Ishikawa (cell line): Measurements from ENCODE around the gene MRM2.

Experiments
- CEBPB ChIP-seq: IDR thresholded peaks from 2 replicates; pipeline ENCODE4 v1.6.1; 2012
- CREB1 ChIP-seq: IDR thresholded peaks from 2 replicates; pipeline ENCODE4 v1.6.1; 2012; ENCODE audit warnings: low read depth
- EGR1 ChIP-seq: IDR thresholded peaks from 2 replicates; pipeline ENCODE4 v1.6.1; 2012
- EP300 ChIP-seq: IDR thresholded peaks from 2 replicates; pipeline ENCODE4 v1.6.1; 2012; ENCODE audit warnings: borderline replicate concordance
- FOXM1 ChIP-seq: IDR thresholded peaks from 2 replicates; pipeline ENCODE4 v1.6.1; 2012; ENCODE audit warnings: low read depth, borderline replicate concordance
- MAX ChIP-seq: IDR thresholded peaks from 2 replicates; pipeline ENCODE4 v1.6.1; 2012
- NFIC ChIP-seq: IDR thresholded peaks from 2 replicates; pipeline ENCODE4 v1.6.1; 2012
- RAD21 ChIP-seq: IDR thresholded peaks from 2 replicates; pipeline ENCODE4 v1.6.1; 2012; ENCODE audit warnings: low read depth
- TAF1 ChIP-seq: IDR thresholded peaks from 2 replicates; pipeline ENCODE4 v1.6.1; 2012; ENCODE audit warnings: low read depth, mild to moderate bottlenecking
- TCF12 ChIP-seq: IDR thresholded peaks from 2 replicates; pipeline ENCODE4 v1.6.1; 2012; ENCODE audit warnings: low read depth
- TEAD4 ChIP-seq: IDR thresholded peaks from 2 replicates; pipeline ENCODE4 v1.6.1; 2012
- YY1 ChIP-seq: IDR thresholded peaks from 2 replicates; pipeline ENCODE4 v1.6.1; 2012; ENCODE audit warnings: low read depth
- ZBTB7A ChIP-seq: IDR thresholded peaks from 2 replicates; pipeline ENCODE4 v1.6.1; 2012; ENCODE audit warnings: low read depth
- TF ChIP-seq, protein P1 (sequence below): IDR thresholded peaks from 2 replicates; pipeline ENCODE4 v1.6.1; 2012
- TF ChIP-seq, protein P2 (sequence below): IDR thresholded peaks from 2 replicates; pipeline ENCODE4 v1.6.1; 2012; ENCODE audit warnings: low read depth, mild to moderate bottlenecking

The MRM2 gene

DNA sequence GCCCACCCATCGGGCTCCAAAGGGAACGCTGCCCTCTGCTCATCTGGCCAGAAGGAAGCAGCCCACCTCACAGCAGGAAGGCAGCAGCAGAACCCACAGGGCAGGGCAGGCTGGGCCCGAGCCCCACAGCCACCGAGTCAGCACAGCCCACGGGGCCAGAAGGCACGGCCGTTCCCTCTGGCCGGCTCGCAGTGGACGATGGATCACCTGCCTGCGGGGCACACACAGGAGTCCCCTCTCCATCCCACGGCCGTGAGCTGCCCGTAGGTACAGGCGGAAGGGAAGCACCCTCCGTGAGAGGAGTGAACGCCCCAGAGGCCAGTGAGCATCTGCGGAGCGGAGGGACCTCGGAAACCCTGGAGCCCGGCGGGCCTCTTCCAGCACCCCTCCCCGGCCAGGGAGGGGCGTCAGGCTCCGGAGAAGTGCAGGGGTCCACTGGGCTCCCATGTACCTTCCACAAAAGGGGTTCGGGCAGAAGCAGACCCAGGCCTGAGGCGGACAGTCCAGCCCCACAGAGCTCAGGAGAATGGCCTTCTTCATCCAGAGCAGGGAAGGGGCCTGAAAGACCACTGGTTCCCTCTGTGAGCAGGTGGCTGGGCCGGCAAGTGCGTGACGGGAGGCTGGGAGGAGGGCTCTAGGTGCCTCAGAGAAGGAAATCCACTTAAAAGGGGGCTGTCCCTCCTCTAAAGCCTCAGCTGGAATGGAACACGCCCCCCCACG is 11.7 kb upstream of the MRM2 start:
- TF ChIP-seq CREB1, result no peak
- TF ChIP-seq TAF1, result no peak
- TF ChIP-seq, protein P1, sequence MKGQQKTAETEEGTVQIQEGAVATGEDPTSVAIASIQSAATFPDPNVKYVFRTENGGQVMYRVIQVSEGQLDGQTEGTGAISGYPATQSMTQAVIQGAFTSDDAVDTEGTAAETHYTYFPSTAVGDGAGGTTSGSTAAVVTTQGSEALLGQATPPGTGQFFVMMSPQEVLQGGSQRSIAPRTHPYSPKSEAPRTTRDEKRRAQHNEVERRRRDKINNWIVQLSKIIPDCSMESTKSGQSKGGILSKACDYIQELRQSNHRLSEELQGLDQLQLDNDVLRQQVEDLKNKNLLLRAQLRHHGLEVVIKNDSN, result no peak
- no peak for TF ChIP-seq EGR1
- no peak for TF ChIP-seq YY1
- no peak for TF ChIP-seq ZBTB7A
- no peak for TF ChIP-seq EP300
- TF ChIP-seq FOXM1, result no peak
- TF ChIP-seq TCF12, result no peak
- no peak for TF ChIP-seq MAX
- TF ChIP-seq TEAD4, result no peak
- TF ChIP-seq RAD21, result no peak
- TF ChIP-seq, protein P2, sequence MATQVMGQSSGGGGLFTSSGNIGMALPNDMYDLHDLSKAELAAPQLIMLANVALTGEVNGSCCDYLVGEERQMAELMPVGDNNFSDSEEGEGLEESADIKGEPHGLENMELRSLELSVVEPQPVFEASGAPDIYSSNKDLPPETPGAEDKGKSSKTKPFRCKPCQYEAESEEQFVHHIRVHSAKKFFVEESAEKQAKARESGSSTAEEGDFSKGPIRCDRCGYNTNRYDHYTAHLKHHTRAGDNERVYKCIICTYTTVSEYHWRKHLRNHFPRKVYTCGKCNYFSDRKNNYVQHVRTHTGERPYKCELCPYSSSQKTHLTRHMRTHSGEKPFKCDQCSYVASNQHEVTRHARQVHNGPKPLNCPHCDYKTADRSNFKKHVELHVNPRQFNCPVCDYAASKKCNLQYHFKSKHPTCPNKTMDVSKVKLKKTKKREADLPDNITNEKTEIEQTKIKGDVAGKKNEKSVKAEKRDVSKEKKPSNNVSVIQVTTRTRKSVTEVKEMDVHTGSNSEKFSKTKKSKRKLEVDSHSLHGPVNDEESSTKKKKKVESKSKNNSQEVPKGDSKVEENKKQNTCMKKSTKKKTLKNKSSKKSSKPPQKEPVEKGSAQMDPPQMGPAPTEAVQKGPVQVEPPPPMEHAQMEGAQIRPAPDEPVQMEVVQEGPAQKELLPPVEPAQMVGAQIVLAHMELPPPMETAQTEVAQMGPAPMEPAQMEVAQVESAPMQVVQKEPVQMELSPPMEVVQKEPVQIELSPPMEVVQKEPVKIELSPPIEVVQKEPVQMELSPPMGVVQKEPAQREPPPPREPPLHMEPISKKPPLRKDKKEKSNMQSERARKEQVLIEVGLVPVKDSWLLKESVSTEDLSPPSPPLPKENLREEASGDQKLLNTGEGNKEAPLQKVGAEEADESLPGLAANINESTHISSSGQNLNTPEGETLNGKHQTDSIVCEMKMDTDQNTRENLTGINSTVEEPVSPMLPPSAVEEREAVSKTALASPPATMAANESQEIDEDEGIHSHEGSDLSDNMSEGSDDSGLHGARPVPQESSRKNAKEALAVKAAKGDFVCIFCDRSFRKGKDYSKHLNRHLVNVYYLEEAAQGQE, result no peak
- TF ChIP-seq NFIC, result no peak
- no peak for TF ChIP-seq CEBPB

DNA sequence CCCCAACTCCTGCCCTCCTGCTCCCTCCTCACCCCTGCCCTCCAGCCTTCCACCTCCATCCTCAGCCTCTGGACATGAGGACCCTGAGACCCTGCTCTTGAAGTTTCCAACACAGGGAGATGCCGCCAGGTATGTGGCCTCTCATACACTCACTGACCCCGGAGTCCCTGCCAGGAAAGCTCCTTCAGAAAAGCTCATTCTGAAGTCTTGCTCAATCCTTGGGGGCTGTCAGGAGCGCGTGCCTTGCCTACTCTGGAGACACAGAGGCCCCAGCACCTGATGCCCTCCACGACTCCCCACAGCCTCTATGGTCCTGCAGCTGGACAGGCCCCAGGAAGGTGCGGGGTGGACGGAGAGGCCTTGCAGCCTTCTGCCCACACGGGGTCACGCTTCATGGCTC is 11.0 kb upstream of the MRM2 start:
- TF ChIP-seq CREB1 (no peak), RAD21 (no peak), YY1 (no peak), MAX (no peak), CEBPB (no peak), TAF1 (no peak), FOXM1 (no peak), EGR1 (no peak), EP300 (no peak), TEAD4 (no peak), NFIC (no peak), ZBTB7A (no peak), TCF12 (no peak)
- TF ChIP-seq, protein P2, result no peak
- TF ChIP-seq, protein P1, result no peak

GRCh38 chr7:2251841-2252771 is 10.1 kb upstream of the MRM2 start:
- TF ChIP-seq RAD21 (no peak), MAX (no peak), EP300 (no peak), CREB1 (no peak), TAF1 (no peak), YY1 (no peak)
- TF ChIP-seq, protein P1, result no peak

- TF ChIP-seq, protein P2, result no peak
- no peak for TF ChIP-seq YY1
- TF ChIP-seq NFIC, result no peak
Observed at GRCh38 chr7:2251381-2251780, 9.4 kb upstream of the MRM2 start.
